NCI-H345 (cell line): ENCODE data around the gene GRPR.
A peak's percentile ranks its signal among the peaks of the same experiment; 100 is the strongest.
"Not testable (repeated sequence)": the region's sequence is repeated elsewhere in the genome, so short reads cannot be mapped to it uniquely, and the experiment has no call there.

Experiments
- DNase-seq: peaks from one replicate; lab custom pipeline; 2025; lab: John Stamatoyannopoulos, UW

GRPR gene

GRCh38 chrX:16137416-16138107 is 14.2 kb downstream of the GRPR start:
- DNase-seq: no peak

GRCh38 chrX:16138108-16138427 is 14.7 kb downstream of the GRPR start:
- DNase-seq: no peak

GRCh38 chrX:16140448-16140847 is 17.1 kb downstream of the GRPR start:
- DNase-seq: no peak

GRCh38 chrX:16140983-16141382 is 17.6 kb downstream of the GRPR start:
- no peak for DNase-seq

- no peak for DNase-seq
Observed at GRCh38 chrX:16141422-16142245, 18.3 kb downstream of the GRPR start.

GRCh38 chrX:16142246-16142558 is 18.8 kb downstream of the GRPR start:
- no peak for DNase-seq

- DNase-seq: no peak
Observed at GRCh38 chrX:16143968-16144367, 20.6 kb downstream of the GRPR start.

GRCh38 chrX:16144420-16144819 is 21.1 kb downstream of the GRPR start:
- DNase-seq: no peak

- not testable (repeated sequence) for DNase-seq
Observed at GRCh38 chrX:16145093-16145492, 21.7 kb downstream of the GRPR start.

- DNase-seq: no peak
Observed at GRCh38 chrX:16145656-16146055, 22.3 kb downstream of the GRPR start.

GRCh38 chrX:16148896-16149295 is 25.5 kb downstream of the GRPR start:
- no peak for DNase-seq

GRCh38 chrX:16155581-16156096 is 32.3 kb downstream of the GRPR start:
- DNase-seq: peak; percentile 85

GRCh38 chrX:16156692-16157331 is 33.4 kb downstream of the GRPR start:
- no peak for DNase-seq

GRCh38 chrX:16160729-16161128 is 37.4 kb downstream of the GRPR start:
- peak; percentile 3 for DNase-seq

GRCh38 chrX:16161173-16161572 is 37.8 kb downstream of the GRPR start:
- DNase-seq: not testable (repeated sequence)

- no peak for DNase-seq
Observed at GRCh38 chrX:16162391-16162790, 39.0 kb downstream of the GRPR start.

GRCh38 chrX:16164748-16165147 is 41.4 kb downstream of the GRPR start:
- DNase-seq: no peak

GRCh38 chrX:16167181-16167580 is 43.8 kb downstream of the GRPR start, which contains the start of gene MAGEB17:
TSS of gene MAGEB17 (plus strand) at chrX:16167481. CDS start at chrX:16170383, 2,902 bp downstream.
- DNase-seq: no peak

- DNase-seq: no peak
Observed at GRCh38 chrX:16171039-16171438, 47.7 kb downstream of the GRPR start.

GRCh38 chrX:16171944-16172343 is 48.6 kb downstream of the GRPR start:
- DNase-seq: no peak

- no peak for DNase-seq
Observed at GRCh38 chrX:16172391-16172790, 49.0 kb downstream of the GRPR start.

- DNase-seq: no peak
Observed at GRCh38 chrX:16175329-16176061, 52.1 kb downstream of the GRPR start.
